Stimulated activated CD8-positive, alpha-beta memory T cell treated with anti-CD3 and anti-CD28 coated beads, Interleukin-15, amount 100 ng/mL, for 48 hours (primary cell): ENCODE measurements around the gene SDK1.
"Not testable (repeated sequence)": the region's sequence is repeated elsewhere in the genome, so short reads cannot be mapped to it uniquely, and the experiment has no call there.

Experiments used
- DNase-seq, 2 donors: peaks; one replicate each; pipeline ENCODE4 v3.0.0-alpha.2; 2020; ENCODE audit warnings: low read depth in 2 of 2

SDK1 gene

DNA sequence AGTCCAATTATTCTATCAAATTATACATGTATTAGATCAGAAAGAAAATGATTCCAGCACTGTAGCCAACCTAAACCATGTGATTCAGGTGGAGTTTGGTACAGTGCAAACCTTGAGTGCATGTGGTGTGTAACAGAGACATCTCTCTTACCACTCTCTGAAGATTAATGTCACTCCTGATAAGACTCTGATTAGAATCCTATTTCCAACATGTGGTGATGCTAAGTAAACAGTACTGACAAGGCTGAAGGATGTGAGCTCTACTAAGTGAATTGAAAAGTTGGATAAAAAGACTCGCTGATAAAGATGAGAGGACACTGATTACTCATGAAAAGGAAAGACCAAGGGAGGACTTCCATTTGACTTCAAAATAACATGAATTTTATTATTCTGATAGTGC, 232.0 kb downstream of the SDK1 start:
- DNase-seq = no peak

DNA sequence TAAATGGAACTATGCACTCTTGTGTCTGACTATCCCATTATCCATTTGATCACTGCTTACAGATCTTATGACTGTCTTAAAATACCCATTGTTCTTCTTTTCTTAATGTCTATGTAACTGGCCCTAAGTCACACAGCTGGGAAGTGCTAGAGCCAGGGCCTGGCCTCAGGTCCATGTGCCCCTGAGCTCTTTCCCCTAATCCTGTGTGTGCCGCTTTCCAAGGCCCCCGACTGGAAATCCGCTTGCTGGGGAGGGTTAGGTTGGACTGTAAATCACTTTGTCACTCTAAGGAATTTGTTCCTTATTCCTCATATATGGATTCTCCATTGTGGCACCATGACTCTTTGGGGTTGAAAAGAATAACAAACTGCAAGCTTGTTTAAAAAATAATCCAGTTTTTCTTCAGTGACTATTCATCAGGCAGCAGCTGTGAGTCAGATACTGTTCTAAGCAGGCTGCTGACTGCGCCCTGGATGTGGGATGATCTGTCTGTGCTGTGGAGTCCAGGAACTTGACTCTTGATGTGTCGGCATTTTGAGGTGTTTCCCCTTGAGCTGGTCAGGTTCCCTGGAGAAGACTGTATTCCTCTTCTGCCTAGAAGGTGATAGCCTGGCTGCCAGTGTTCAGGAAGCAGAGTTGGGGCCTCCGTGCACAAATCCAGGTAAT, 236.3 kb downstream of the SDK1 start:
- DNase-seq = no peak

DNA sequence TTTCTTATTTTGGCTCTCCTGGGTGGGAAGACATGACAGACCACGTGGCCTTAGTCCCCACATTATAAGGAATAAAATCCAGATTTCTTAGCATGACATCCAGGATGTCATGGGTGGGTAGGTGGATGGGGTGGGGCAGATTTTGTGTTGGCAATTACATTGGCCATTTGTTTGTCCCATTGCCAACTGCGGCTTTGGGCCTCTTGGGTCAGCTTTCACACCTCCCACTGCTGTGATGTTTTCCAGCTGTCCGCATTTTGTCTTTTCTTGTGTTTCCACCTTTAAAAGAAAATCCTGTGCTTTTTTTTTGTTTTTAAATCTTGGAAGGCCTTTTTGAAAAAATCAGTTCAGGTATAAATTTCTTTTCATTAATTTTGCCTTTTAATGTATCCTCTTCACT, 237.0 kb downstream of the SDK1 start:
- DNase-seq = no peak

DNA sequence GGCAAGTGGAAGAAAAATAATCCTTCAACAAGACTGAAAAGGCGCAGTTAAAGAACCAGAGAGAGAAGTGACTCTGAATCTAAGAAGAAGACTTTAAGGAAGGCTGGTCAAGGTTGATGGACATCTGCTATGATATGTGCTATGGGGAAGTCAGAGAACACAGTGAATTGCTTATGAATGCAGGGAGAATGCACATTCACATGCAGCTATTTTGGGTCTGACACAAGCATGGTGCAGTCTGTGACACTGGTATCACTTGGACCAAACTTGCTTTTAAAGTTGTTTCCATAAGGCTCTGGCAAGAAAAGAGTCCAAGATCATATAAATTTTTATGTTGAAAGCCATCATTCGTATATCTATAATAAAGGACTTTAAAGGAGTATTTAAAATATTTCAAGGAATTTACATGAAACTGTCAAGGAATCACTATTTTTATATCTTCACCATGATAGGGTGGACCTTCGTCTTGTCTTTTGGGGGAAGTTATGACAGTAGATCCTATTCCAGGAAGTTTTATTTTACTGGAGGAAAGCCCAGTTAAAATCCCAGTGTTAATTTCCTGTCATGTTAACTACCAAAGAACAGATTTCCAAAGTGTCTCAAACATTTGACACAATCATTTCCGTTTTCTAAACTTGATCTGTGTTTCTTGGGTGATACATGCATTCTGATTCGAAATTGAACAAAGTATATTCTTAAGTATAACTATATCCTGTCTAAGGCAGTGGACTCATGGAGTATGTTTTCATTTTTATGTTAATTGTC, 239.6 kb downstream of the SDK1 start:
- no peak for DNase-seq

DNA sequence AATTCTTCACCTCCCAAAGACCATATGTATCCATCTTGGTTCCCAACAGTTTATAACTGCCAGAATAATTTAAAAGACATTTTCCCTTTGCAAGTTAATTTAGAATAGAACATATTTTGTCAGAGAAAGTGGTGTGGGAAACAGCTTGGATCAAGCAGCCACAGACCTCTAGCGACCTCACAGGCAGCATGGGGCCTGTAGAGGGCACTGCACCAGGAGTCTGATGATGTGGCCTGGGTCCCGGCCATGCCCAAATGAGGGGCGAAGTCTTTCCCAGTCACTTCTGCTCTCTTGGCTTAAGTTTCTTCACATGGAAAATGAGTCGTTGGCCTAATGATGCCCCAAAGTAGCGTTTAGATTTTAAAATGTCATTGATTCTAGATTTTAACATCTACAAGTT, 243.2 kb downstream of the SDK1 start:
- no peak for DNase-seq

DNA sequence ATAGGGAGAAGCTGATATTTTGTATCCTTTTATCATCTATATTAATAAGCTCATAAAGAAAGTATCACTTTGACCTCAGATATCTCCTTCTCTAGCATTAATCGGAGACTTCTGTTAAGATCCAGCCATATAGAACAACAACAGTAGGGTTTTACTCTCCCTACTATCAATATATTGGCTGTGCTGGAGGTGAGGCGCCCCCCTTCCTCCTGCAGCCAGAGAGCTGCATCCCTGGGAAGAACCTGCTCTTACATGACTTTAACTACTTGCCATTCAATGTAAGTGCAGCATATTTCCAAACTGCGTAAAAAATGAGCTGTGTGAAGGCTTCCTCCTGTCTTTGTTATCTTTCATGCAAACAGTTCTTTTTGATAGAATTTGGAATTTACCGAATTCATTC, 247.8 kb downstream of the SDK1 start:
- no peak for DNase-seq

DNA sequence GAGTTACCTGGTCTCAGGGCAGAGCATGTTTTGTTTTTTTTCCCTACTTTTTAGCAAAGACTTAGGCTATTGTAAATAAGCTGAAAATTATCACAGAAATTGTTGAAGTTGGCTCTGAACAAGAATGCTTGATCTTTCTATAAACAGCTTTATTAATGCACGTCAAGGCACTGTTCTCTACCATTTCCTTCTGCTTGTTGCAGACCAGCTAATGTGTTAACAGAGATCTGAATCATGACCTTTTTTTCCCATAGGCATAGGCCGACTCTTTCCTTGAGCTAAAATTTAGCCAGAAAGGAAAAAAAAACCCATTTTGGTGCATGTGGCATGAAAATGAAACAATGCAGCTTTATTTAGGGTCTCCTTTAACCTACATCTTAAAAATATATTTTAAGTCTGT, 248.5 kb downstream of the SDK1 start:
- no peak for DNase-seq

DNA sequence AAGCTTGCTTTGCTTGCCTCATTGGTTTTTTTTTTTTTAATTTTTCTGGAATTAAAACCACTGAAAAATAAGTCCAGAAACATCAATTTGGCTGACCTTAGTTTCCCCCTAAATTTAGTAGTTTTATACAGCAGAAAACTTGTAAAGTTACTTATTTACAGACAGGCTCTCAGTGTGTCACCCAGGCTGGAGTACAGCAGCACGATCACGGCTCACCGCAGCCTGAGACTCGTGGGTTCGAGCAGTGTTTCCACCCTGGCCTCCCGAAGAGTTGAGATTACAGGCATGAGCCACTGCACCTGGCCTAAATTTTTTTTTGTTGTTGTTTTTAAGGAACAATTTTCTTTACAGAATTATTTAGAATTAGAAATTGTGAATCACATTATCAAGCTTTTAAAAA, 250.5 kb downstream of the SDK1 start:
- no peak for DNase-seq

DNA sequence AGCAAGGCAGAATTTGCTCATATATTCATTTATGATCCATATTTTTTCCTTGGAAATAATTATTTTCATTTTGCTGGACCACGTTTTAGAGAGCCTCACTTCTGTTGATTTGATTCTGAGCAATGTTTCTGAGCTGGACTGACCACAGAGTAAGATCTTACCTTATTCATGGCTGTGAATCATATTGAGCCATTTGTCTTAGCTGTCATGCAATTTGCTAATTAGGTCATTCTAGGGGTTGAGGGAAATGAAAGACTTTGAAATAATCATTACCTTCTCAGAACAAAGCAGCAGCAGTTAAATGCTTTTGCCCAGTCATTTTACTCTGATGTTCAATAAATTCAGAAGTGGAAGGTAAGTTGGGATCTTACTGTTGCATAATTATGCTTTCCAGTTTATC, 251.4 kb downstream of the SDK1 start:
- no peak for DNase-seq

DNA sequence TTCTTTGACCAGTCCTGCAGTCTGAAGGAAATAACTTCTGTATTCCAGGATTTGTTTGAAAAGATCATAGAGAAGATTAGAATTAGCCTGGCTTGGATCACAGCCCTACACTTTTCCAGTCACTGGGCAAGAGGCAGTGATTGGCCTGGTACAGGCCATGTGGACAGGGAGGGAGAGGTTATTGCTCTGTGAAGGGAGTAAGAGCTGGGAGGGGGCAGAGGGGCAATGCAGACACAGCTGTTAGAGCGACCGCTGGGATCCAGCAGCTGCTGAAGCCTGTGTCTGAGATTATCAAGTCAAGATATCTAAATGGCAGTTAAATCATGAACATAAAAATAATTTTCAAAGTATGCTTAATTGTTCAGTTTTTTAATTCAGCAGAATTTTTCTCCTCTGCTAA, 257.3 kb downstream of the SDK1 start:
- DNase-seq = no peak

DNA sequence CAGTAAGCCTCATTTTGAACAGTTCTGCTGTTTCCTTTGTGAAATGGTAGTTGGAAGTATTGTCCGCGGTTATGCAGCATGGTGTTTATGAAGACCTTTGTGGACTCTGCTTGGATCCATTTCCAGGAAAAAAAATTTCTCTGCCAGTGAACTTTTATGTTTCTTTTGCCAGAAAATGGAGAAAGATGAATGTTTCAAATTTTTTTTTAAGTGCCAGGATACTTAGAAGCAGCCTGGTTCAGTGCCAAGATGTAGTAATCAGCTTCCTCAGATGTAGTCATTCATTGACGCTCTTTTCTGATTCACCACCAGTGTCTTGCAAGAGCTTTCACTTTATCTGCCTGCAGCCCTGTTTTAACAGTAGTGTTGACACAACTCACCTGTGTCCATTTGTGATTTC, 258.2 kb downstream of the SDK1 start:
- DNase-seq = no peak

DNA sequence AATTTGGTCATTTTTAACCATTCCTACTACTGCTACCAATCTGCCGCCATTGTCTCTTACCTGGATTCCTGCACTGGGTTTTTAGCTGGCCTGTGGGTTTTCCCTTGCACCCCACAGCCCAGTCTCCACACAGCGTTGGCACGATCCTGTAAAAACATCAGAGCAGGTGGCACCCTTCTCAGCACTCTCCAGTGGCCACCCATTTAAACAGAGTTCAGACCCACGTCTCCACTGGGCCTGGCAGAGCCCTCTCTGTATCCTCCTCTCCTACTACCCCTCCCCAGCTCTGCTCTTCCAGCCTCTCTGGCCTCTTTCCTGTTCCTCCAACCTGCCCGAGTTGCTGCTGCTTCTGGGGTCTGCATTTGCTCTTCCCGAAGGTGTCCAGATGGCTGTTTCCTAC, 259.4 kb downstream of the SDK1 start:
- no peak for DNase-seq

DNA sequence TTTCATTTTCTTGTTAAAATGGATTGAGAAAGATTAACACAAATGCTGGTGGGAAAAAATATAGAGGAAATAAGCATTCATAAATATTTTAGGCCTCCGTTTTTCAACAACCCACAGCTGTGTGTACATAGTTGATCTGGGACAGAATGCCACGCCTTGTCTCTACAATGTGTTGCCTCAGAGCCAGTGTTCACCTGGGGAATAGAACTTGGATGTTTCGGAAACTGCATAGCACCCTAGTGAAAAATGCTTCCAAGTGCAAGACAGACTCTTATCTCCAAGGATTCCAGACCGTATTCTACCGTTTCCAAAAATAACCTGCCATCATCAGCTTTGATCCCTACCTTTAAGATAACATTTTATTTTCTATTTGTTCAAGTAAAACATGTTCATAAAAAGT, 260.9 kb downstream of the SDK1 start:
- DNase-seq = no peak

DNA sequence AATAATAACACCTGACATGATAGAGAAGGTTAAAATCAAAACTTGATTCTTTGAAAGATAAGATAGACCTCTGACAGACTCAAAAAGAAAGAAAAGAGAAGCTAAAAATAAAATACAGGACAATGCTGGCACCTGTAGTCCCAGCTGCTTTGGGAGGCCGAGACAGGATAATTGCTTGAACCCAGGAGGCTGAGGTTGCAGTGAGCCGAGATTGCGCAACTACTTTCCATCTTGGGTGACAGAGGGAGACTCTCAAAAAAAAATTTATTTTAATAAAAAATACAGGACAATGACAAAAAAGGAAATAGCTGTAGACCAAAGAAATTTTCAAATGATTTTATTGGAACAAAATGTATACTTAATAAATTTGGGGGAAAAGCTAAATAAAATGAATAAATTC, 263.2 kb downstream of the SDK1 start:
- no peak for DNase-seq

DNA sequence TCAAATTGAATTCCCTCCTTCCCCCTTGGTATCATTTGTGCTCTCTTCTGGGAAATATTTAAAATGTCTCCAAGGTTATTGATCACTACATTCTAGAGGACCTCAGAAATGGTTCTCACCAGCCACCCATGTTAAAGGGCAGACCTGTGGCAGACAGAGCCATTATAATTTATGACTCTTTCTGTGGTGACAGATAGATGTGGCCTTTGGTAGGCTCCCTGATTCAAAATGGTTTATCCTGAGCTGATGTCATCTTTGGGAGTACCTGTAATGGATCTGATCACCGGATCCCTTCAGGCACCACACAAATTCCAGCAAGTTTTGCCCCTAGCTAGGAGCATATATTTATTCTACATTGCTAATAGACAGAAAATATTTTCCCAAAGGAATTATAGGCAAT, 267.5 kb downstream of the SDK1 start:
- no peak for DNase-seq

DNA sequence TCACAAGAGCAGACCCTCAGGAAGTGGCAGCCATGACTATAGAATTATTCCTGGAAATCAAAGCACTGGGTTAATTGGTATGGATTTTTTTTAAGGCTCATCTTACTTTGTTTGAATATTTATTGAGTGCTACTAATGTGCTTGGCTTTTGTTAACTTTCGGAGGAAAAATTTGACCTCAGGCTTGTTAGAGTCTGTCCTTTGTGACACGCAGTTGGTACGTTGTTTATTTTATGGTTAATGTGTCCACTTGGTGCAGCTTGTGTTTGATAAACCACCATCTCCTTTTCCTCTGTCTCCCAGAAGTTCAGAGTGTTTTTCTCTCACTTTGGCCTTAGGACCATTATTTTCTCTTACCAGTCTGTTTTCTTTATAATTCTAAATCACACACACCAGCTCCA, 268.6 kb downstream of the SDK1 start:
- DNase-seq = no peak

DNA sequence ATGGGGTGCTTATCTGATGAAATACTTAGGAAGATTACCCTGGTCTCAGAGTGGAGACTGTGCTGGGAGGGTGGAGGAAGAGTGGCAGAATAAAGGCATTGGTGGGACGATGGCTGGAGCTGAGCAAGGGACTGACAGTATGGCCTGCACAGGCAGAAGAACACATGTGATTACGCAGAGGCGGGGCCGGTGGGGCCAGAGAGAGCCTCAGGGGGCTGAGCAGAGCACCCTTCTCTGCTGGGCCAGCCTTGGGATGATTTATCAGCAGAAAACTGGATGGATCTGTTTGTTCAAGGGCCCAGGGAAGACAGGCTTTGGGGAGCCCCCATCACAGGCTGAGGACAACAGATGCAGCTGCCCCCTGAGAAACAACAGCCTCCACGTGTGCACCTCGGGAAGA, 272.1 kb downstream of the SDK1 start:
- DNase-seq = no peak

DNA sequence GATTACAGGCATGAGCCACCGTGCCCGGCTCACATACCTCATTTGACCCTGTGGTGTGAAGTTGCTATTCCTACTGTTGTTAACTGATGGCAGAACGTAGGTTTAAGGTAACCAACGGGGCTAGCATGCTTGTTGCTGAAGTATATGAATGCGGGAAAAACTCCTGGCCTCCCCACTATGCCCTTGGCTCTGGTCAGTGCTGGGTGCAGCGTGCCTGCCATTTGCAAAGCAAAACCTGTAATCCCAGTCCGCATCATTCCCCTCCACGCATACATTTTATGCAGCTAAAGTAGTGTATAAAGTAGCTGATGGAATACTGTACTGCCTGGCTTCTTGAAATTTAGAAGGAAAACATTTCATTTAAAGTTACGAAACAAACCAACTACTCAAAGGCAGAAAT, 273.3 kb downstream of the SDK1 start:
- DNase-seq = no peak

DNA sequence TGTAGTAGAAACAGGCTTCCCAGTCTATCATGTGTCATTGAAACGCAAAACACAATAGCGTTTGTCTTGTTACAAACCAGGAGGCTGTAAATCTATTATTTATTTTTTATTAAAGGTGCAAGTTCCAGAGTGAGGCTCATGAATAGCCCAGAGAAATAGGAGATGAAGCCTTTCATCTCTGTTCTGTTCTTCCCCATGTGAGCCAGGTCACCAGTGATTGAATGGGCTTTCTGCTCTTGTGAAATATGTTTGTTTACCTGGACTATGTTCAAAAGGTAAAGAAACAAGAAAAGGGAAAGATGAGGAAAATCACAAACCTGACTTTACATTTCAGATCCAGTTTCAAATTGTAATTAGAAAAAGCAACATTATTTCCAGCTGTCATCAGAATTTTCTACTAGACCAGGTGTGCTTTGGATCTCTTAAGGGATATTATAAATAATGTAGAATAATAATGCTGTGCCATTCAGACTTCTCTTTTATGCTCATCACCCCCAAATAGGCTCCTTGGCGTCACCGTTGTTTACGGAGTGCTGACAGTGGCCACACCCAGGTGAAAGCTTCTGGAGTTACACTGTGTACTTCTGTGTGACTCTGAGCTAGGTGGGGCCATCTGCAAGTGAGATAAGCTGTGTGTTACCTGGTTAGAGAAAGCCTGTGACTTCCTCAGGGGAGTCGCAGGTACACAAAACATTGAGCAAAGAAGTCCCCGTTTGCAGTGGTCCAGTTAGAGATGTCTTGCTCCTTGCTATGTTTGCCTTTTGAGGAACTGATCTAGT, 274.9 kb downstream of the SDK1 start:
- DNase-seq = no peak

DNA sequence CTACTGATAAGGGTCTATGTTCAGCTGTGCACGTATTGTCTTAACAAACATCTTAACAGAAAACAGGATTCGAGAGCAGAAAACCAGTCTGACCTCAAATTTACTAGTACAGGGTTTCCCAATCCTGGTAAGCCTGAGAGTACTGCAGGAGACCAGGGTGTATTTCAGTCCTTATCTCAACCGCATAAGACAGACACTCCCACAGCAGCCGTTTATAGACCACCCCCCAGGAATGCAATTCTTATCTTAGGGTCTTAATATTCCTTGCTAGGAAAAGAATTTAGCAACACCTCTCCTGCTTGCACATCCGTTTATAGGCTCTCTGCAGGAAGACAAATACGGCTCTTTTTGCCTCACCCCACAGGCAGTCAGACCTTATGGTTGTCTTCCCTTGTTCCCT, 277.3 kb downstream of the SDK1 start:
- DNase-seq = no peak

DNA sequence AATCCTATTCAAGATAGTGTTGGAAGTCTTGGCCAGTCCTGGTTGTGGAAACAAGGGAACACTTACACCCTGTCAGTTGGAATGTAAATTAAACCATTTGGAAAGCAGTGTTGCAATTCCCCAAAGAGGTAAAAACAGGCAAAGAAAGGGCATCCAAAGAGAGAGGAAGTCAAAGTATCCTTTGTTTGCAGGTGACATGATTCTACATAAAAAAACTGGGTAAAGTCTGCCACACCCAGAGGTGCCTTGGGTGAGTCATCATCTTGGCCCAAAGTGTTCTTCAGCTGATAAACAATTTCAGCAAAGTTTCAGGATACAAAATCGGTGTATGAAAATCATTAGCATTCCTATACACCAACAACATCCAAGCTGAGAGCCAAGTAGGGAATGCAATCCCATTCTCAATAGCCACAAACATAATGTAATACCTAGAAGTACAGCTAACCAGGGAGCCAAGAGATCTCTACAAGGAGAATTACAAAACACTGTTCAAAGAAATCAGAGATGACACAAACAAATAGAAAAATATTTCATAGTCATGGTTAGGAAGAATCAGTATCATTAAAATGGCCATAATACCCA, 278.7 kb downstream of the SDK1 start:
- DNase-seq = no peak

DNA sequence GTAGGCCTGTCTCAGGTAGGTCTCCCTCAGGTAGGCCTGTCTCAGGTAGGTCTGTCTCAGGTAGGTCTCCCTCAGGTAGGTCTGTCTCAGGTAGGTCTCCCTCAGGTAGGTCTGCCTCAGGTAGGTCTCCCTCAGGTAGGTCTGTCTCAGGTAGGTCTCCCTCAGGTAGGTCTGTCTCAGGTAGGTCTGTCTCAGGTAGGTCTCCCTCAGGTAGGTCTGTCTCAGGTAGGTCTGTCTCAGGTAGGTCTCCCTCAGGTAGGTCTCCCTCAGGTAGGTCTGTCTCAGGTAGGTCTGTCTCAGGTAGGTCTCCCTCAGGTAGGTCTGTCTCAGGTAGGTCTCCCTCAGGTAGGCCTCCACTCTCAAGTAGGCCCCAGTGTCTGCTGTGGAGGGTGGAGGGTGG, 281.1 kb downstream of the SDK1 start:
- DNase-seq = not testable (repeated sequence)

DNA sequence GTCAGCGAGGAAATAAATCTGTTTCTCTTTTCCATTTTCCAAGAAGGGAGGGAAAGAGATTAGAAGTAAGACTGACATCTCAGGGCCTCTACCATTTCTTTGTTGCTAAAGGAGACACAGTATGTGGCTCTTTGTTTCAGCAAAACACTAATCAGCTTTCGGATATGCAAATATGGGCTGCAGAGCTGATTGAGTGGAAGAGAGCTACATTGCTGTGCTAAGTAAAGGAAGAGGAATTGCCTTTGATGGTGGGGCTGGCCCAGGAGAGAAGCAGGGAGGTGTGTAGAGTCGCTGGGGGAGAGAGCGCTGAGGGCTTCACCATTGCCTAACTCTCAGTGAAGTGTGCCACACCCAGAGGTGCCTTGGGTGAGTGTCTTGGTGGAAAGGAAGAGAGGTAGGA, 284.8 kb downstream of the SDK1 start:
- no peak for DNase-seq
